ENCODE measurements around the gene RABEPK.
"Not testable (repeated sequence)": the region's sequence is repeated elsewhere in the genome, so short reads cannot be mapped to it uniquely, and the experiment has no call there.

Gene RABEPK

DNA sequence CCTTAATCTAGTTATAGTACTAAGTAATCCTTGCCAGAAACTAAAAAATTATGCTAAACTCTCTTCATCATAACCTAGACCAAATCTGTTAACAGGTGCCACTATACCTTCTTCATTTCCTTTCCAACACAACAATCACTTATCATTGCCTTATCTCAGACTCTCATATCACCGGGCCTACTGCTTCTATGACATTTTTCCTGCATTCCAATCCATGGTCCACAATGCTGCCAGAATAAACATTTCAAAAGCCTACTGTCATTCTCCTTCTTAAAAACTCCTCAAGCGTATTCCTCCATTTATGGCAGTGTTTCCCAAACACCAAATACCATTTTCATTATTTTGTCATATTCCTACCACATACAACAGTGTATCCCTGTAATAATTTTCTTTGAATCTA is 17.3 kb upstream of the RABEPK start:
- no peak for DNase-seq (ENCODE audit: low read depth)
- no peak overlapping the region for H3K4me3 ChIP-seq (ENCODE audit: low read length)
- TF ChIP-seq, protein P1, sequence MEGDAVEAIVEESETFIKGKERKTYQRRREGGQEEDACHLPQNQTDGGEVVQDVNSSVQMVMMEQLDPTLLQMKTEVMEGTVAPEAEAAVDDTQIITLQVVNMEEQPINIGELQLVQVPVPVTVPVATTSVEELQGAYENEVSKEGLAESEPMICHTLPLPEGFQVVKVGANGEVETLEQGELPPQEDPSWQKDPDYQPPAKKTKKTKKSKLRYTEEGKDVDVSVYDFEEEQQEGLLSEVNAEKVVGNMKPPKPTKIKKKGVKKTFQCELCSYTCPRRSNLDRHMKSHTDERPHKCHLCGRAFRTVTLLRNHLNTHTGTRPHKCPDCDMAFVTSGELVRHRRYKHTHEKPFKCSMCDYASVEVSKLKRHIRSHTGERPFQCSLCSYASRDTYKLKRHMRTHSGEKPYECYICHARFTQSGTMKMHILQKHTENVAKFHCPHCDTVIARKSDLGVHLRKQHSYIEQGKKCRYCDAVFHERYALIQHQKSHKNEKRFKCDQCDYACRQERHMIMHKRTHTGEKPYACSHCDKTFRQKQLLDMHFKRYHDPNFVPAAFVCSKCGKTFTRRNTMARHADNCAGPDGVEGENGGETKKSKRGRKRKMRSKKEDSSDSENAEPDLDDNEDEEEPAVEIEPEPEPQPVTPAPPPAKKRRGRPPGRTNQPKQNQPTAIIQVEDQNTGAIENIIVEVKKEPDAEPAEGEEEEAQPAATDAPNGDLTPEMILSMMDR (conservative IDR thresholded peaks at IDR 0.05; ENCODE audit: low read length): no peak

DNA sequence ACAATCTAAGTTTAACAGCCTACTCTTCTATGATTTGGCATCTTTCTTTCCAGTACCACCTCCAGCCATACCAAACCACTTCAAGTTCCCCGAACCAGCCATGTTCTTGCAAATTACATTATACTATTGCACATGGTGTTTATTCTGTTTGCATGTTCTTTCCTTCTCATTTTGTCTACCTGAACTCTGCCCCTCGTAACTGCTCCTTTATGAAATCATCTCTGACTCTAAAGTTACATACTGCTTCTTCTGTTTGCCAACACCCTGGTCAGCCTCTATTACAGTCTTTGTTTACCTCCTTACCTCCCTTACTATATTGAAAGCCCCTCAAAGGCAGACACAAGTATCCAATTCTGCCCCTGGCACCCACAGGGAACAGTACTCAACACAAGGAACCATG is 16.8 kb upstream of the RABEPK start:
- DNase-seq (ENCODE audit: low read depth): no peak
- no peak overlapping the region for H3K4me3 ChIP-seq (ENCODE audit: low read length)

DNA sequence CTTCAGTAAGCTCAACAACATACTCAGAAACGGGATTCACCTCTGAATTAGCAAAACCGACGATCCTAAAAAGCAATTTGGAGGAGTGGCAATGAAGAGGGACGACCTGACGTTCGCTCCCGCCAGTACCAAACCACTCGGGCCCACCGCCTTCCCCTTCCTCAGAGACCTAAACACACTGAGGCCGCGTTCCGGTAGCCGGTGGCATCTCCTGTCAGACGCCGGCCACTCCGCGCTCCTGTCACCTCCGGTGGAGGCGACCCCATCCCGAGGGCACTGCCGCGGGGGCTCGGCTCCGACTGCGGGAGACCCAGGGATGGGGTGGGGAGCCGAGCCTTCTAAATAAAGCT is 11.4 kb upstream of the RABEPK start:
- no peak for DNase-seq (ENCODE audit: low read depth)
- H3K4me3 ChIP-seq (ENCODE audit: low read length): peak overlapping the region; percentile 97
- TF ChIP-seq, protein P1 (conservative IDR thresholded peaks at IDR 0.05; ENCODE audit: low read length): no peak

More for the DNA sequence above, 16.8 kb upstream of the RABEPK start:
- TF ChIP-seq, protein P1 (conservative IDR thresholded peaks at IDR 0.05; ENCODE audit: low read length): no peak

DNA sequence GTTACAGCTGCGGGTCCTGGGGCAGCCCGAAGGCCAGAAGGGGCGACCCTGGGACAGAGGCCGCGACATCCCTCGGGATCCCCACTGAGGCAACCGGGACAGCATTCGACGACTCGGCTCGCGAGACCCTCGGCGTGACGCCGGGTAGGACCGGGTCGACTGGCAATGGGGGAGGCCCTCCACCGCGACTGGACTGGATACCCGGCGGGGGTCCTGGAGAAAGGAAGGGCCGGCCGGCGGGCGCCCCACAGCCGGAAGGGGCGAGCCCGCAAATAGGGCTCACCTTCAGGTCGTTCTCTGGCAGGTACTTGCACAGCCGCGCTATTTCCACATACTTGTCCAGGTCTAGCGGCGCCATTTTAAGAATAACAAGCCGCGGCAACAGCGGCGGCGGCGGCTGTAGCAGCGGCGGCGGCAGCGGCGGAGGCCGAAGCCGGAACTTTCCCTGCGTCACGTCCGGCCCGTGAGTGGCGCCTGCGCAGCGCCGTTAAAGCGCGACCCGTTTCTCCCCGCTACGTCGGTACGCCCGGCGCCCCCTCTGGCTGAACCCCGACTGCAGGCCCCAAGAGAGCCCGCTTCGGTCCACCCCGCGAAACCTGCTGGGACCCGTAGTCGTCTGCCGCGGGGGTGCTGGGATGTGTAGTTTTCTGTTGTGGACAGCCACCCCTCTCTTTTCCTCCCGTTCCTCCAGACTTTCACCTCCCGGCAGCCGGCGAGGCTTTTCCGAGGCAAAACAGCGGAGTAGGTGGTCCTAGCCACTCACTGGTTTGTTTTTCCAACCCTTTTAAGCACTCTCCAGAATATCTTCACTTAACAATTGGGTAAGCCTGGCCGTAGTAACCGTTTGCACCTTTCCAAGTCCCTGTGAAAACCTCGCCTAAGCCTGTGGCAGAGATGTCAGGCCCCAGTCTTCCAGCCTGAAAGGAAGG is 10.7 kb upstream of the RABEPK start, which contains the start of gene PPP6C:
TSS of gene PPP6C (minus strand) at position 443 of the 929 bp plus-strand sequence. CDS start at position 358, 85 bp downstream.
- DNase-seq (ENCODE audit: low read depth): peak; percentile 96
- H3K4me3 ChIP-seq (ENCODE audit: low read length): peak within 1 kb of the TSS; percentile 97
- TF ChIP-seq, protein P1 (conservative IDR thresholded peaks at IDR 0.05; ENCODE audit: low read length): peak; percentile 57

DNA sequence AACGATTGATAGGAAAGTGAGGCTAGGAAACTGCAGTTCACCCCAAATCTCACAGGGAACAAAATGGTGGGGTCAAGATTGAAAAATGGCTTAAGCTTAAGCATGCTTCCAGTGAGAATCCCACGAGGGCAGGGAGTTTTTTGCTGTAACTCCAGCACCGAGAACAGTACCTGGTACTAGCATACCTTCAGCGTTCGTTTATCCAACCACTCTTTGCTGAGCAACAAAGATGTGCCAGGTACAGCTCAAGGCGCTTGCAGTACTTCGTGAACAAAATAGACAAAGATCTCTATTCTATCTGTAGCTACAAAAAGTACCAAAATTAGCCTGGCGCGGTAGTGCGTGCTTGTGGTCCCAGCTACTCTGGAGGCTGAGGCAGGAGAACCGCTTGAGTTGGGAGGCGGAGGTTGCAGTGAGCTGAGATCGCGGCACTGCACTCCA is 10.0 kb upstream of the RABEPK start:
- no peak for DNase-seq (ENCODE audit: low read depth)
- TF ChIP-seq, protein P1 (conservative IDR thresholded peaks at IDR 0.05; ENCODE audit: low read length): no peak
- H3K4me3 ChIP-seq (ENCODE audit: low read length): peak overlapping the region; percentile 97

DNA sequence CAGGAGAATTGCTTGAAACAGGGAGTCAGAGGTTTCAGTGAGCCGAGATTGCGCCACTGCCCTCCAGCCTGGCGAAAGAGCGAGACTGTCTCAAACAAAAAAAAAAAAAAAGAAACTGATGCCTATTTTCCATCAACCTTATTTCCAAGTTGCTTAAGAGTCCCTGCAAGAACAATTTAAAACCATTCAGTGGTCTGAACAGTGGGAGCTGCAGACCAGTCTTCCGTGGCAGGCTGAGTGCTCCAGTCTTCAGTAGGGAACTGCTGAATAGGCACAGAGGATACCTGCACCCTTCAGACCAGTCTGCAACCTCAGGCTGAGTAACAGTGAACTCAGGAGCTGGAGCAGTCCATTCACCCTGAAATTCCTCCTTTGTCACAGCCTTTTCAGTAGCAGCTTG is 5.9 kb upstream of the RABEPK start:
- DNase-seq (ENCODE audit: low read depth); H3K4me3 ChIP-seq (ENCODE audit: low read length): not testable (repeated sequence)

DNA sequence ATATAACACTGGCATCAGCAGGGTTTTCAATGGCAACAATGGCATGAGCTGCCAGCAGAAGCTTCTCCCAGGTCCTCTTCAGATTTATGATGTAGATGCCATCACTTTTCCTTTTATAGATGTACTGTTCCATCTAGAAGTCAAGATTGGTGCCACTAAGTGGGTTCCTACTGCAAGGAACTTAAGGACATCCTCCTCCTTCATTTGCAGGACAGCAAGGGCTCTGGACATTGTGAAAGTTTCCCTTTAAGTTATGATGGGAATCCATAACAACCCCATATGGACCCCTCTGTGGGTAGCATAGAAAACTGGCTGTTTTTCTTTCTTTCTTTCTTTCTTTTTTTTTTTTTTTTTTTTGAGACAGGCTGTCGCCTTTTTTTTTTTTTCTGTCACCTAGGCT is 4.8 kb upstream of the RABEPK start:
- not testable (repeated sequence) for DNase-seq (ENCODE audit: low read depth)

DNA sequence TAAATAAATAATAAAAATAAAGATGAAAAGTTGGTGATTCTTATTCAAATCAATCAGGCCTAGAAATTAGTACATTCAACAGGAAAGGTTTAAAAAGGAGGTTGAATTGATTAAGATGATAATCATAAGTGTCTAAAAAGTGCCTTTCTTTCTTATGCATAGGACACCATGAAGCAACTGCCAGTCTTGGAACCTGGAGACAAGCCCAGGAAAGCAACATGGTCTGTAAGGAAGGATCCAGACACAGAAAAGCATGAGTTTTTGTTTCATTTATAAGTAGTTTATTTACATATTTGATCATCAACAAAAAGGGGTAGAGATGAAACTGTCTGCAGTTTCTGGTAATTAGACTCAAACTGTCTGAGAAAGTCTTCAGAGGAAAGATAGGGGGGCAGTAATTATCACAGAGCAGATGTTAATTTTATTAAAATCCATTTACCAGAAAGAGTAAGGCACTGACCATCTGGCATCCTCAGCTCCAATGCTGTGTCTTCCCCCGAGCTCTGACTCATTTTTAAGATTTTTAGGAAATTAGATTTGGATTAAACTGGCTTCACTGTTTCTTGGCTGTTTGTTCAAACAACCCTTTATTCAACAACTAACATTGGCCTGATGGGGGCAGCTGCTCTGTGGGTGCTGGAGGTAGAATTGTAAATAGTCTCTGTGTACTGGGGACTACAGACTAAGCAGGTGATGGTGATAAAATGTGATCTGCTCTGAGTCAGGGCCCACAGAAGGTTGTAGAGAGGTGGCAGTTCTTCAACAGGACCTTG is 2.7 kb downstream of the RABEPK start:
- H3K4me3 ChIP-seq (ENCODE audit: low read length): no peak overlapping the region
- DNase-seq (ENCODE audit: low read depth): peak; percentile 31
- TF ChIP-seq, protein P1 (conservative IDR thresholded peaks at IDR 0.05; ENCODE audit: low read length): no peak; the same call in 1 of the 2 replicates

More for the DNA sequence above, 4.8 kb upstream of the RABEPK start:
- H3K4me3 ChIP-seq (ENCODE audit: low read length): not testable (repeated sequence)

Measured in AG10803 (cell line).